DND-41 (cell line): ENCODE data around the gene LY6G5C.

Experiments used
- ATAC-seq: fragments of 200-7000 bp; cut with Tn5 transposase; 3 replicates; pipeline ENCODE4 v1.9.1; 2021; ENCODE audit warnings: low read depth; ENCODE audit not compliant: insufficient read depth
- DNase-seq: peaks from one replicate; pipeline ENCODE4 v3.0.0-alpha.2; 2020
- H2AFZ ChIP-seq: 2 replicates; pipeline ENCODE4 v1.6.0; 2012; ENCODE audit warnings: low read depth, low read length
- H3K27ac ChIP-seq: 2 replicates; pipeline ENCODE4 v1.5.1; 2012; ENCODE audit warnings: low read length, inconsistent platforms
- H3K27me3 ChIP-seq: fragments of 200-600 bp; sonication (generic); 2 replicates; pipeline ENCODE4 v1.6.0; 2012; ENCODE audit warnings: low read length, mild to moderate bottlenecking, inconsistent platforms; ENCODE audit not compliant: insufficient read depth, poor library complexity
- H3K36me3 ChIP-seq: 2 replicates; pipeline ENCODE4 v1.5.1; 2012; ENCODE audit warnings: low read length, inconsistent platforms; ENCODE audit not compliant: insufficient read depth
- H3K4me1 ChIP-seq: 2 replicates; pipeline ENCODE4 v1.5.1; 2012; ENCODE audit warnings: mild to moderate bottlenecking, low read length; ENCODE audit not compliant: insufficient read depth
- H3K4me2 ChIP-seq: 2 replicates; pipeline ENCODE4 v1.6.0; 2012; ENCODE audit warnings: mild to moderate bottlenecking, moderate library complexity, low read length, inconsistent platforms; ENCODE audit not compliant: insufficient read depth
- H3K4me3 ChIP-seq, 2 experiments: fragments of 200-600 bp in 1 of 2; shearing (Covaris generic) in 1 of 2; 2 replicates each; pipeline ENCODE4 v1.5.1; 2012 to 2016; ENCODE audit warnings: inconsistent platforms in 2 of 2, low read length in 2 of 2, mild to moderate bottlenecking in 2 of 2, low read depth in 1 of 2, moderate library complexity in 1 of 2
- H3K79me2 ChIP-seq: 2 replicates; pipeline ENCODE4 v1.6.0; 2012; ENCODE audit warnings: low read length, inconsistent platforms; ENCODE audit not compliant: insufficient read depth
- H3K9ac ChIP-seq: 2 replicates; pipeline ENCODE4 v1.6.0; 2012; ENCODE audit warnings: low read depth, mild to moderate bottlenecking, inconsistent platforms, low read length, moderate library complexity
- H3K9me3 ChIP-seq: 2 replicates; pipeline ENCODE4 v1.5.1; 2012; ENCODE audit warnings: low read length, moderate library complexity, mild to moderate bottlenecking, inconsistent platforms; ENCODE audit not compliant: insufficient read depth, severe bottlenecking
- H4K20me1 ChIP-seq: 2 replicates; pipeline ENCODE4 v1.6.0; 2012; ENCODE audit warnings: low read length; ENCODE audit not compliant: insufficient read depth
- EZH2 ChIP-seq: IDR thresholded peaks from 3 replicates; pipeline ENCODE4 v1.6.1; 2012; ENCODE audit warnings: borderline replicate concordance, low read depth, mild to moderate bottlenecking, moderate library complexity, low read length, inconsistent platforms; ENCODE audit not compliant: severe bottlenecking
- TF ChIP-seq, protein P1 (sequence below): IDR thresholded peaks from 2 replicates; pipeline ENCODE4 v1.5.1; 2012; ENCODE audit warnings: borderline replicate concordance, low read length, moderate library complexity, mild to moderate bottlenecking; ENCODE audit not compliant: poor library complexity, severe bottlenecking; ENCODE audit errors: extremely low read depth

The LY6G5C gene

DNA sequence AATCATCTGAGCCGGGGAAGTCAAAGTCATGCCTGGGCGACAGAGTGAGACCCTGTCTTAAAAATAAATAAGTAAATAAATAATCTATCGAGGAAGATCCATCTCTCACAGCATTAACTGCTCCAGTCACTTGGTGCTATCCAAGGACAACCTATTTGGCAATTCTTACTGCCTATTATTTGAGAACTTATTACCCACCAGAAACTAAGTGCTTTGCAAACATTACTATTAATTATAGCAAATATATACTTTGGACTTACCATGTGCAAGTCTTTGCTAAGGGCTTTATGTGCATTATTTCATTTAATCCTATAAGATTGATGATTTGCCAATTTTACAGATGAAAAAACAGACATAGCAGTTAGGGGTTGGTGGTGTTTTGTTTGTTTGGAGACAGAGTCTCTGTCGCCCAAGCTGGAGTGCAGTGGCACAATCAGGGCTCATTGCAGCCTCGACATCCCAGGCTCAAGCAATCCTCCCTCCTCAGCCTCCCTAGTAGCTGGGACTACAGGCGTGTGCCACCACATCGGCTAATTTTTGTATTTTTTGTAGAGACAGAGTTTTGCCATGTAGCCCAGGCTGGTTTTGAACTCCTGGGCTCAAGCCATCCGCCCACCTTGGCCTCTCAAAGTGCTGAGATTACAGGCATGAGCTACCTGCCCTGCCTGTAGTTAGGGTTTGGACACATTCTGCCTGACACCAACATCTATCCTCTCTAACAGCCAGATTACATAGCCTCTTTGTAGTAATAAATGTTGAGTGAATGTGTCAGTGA, 26.1 kb downstream of the LY6G5C start:
- H3K79me2 ChIP-seq: peaks cover 67% of the 10 kb centered on the region
- no peak overlapping the region for H3K4me2 ChIP-seq
- no peaks in the 10 kb centered on the region for H3K9me3 ChIP-seq
- no peak overlapping the region for H2AFZ ChIP-seq
- ATAC-seq: no peak
- H3K9ac ChIP-seq: no peak overlapping the region
- H3K27me3 ChIP-seq: no peaks in the 10 kb centered on the region
- peaks cover 56% of the 10 kb centered on the region for H3K4me1 ChIP-seq
- peaks cover 21% of the 10 kb centered on the region for H4K20me1 ChIP-seq
- H3K4me3 ChIP-seq: no peak overlapping the region
- H3K27ac ChIP-seq: no peak overlapping the region
- peaks cover 56% of the 10 kb centered on the region for H3K36me3 ChIP-seq
- TF ChIP-seq, protein P1, sequence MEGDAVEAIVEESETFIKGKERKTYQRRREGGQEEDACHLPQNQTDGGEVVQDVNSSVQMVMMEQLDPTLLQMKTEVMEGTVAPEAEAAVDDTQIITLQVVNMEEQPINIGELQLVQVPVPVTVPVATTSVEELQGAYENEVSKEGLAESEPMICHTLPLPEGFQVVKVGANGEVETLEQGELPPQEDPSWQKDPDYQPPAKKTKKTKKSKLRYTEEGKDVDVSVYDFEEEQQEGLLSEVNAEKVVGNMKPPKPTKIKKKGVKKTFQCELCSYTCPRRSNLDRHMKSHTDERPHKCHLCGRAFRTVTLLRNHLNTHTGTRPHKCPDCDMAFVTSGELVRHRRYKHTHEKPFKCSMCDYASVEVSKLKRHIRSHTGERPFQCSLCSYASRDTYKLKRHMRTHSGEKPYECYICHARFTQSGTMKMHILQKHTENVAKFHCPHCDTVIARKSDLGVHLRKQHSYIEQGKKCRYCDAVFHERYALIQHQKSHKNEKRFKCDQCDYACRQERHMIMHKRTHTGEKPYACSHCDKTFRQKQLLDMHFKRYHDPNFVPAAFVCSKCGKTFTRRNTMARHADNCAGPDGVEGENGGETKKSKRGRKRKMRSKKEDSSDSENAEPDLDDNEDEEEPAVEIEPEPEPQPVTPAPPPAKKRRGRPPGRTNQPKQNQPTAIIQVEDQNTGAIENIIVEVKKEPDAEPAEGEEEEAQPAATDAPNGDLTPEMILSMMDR: no peak
- no peak for TF ChIP-seq EZH2
- DNase-seq: no peak

DNA sequence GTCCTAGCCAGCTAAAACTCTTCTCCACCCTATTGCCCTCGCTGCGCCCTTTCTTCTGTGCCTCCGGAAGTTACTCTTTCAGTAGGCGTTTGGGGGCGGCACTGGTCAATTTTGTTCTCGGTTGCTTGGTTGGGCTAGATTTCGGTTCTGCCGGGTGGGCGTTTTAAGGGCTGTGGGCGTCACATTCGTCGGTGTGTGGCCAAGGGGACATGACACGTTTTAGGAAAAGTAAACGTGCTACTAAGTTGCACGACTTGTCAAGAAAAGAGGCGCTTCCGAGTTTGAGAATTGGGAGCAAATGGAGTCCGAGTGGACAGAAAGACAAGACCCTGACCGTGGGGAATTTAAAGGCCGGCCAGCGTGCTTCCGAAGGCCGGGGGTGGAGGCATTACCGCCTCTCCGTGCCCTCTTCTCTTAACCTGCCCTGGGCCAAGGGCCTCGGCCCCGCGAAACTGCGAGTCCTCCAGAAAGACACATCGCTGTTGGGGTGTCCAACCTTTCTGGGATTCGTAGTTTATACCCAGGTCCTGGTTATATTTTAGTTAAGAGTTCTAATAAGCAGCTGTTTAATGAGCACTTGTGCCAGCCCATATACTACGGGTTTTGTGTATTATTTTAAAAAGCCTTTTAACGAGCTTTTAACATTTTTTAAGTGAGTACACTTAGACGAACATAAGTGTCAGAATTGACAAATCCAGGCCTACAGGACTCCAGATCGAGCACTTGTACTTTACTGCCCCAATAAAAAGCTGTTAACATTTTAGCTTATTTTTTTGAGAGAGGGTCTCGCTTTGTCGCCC, 27.7 kb downstream of the LY6G5C start:
- Histone ChIP-seq H2AFZ (peak overlapping the region; percentile 83), H3K4me2 (peak overlapping the region; percentile 94), H3K4me1 (peaks cover 48% of the 10 kb centered on the region), H3K27me3 (no peaks in the 10 kb centered on the region), H3K27ac (peak overlapping the region; percentile 99), H3K36me3 (peaks cover 57% of the 10 kb centered on the region), H3K4me3 (peak overlapping the region; percentile 84 to 88), H3K9me3 (no peaks in the 10 kb centered on the region), H4K20me1 (peaks cover 24% of the 10 kb centered on the region), H3K9ac (peak overlapping the region; percentile 94), H3K79me2 (peaks cover 67% of the 10 kb centered on the region)
- DNase-seq: peak; percentile 93
- TF ChIP-seq, protein P1: peak; percentile 25
- no peak for TF ChIP-seq EZH2
- ATAC-seq: peak; percentile 77

DNA sequence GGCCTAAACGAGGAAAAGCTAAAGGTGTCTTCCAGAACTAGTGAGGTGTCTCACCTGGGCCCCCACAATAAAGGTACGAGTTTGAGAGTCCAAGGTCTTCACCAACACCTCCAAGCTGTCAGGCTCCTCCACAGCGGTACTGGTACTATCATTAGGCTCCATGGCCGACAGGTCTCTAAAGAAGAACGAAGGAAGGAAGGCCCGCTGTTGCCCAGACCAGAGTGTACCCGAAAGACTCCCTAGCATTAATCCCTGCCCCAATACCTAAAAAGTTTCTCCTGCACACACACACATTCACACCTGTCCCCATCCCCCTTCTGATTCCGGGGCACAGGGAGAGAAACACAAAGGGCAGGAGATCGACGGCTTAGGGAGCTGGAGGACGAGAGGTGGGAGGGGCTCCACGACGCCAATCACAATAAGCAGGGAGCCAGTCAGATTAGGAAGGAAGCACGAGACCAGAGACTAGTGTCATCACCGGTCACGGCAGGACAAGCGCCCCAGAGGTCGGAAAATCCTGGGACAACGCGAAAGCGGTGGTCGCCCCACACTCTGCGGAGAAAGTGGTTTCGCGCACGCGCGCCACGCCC, 29.2 kb downstream of the LY6G5C start:
- peak overlapping the region; percentile 71 for H2AFZ ChIP-seq
- H3K9me3 ChIP-seq: no peaks in the 10 kb centered on the region
- ATAC-seq (peak; percentile 55), DNase-seq (no peak)
- H3K9ac ChIP-seq: peak overlapping the region; percentile 94
- peak overlapping the region; percentile 94 for H3K4me2 ChIP-seq
- H3K79me2 ChIP-seq: peaks cover 67% of the 10 kb centered on the region
- peaks cover 27% of the 10 kb centered on the region for H4K20me1 ChIP-seq
- H3K27me3 ChIP-seq: no peaks in the 10 kb centered on the region
- H3K36me3 ChIP-seq: peaks cover 58% of the 10 kb centered on the region
- H3K4me3 ChIP-seq: peak overlapping the region; percentile 84 to 88; a peak in 3 of 4 replicates
- peak overlapping the region; percentile 99 for H3K27ac ChIP-seq
- no peak for TF ChIP-seq EZH2
- H3K4me1 ChIP-seq: peaks cover 37% of the 10 kb centered on the region
